DLD1 (cell line): ENCODE results near the gene UNC50.
"Not testable (repeated sequence)": the region's sequence is repeated elsewhere in the genome, so short reads cannot be mapped to it uniquely, and the experiment has no call there.

Source experiments
- in situ Hi-C: cut with HindIII; loops from 2 replicates; pipeline ENCODE4 v1.10.0; 2017; ENCODE audit warnings: low sequenced_read_pairs

UNC50 gene

DNA sequence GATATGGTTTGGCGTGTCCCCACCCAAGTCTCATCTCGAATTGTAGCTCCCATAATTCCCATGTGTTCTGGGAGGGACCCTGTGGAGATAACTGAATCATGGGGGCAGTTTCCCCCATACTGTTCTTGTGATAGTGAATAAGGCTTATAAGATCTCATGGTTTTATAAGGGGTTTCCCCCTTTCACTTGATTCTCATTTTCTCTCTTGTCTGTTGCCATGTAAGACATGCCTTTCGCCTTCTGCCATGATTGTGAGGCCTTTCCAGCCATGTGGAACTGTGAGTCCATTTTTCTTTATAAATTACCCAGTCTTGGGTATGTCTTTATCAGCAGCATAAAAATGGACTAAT lies 51.1 kb downstream of the UNC50 start:
- in situ Hi-C loops = not testable (repeated sequence)

DNA sequence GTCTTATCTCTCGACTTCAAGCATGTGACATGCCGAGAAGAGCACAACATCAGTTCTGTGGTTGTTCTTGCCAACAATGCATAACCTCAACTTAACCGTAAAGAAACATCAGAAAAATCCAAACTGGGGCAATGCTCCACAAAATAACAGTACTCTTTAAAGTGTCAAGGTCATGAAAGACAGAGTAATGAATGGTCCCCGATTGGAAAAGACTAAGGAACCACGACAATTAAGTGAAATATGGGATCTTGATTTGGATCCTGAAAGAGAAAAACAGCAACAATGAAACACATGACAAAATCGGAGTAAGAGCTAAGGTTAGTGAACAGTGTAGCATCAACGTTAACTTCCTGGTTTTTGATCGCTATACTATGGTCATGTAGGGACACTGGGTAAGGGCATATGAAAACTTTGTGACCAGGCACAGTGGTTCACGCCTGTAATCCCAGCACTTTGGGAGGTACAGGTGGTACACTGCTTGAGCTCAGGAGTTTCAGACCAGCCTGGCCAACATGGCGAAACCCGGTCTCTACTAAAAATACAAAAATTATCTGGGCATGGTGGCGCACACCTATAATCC lies 55.2 kb downstream of the UNC50 start:
- in situ Hi-C loops = no loop called here

DNA sequence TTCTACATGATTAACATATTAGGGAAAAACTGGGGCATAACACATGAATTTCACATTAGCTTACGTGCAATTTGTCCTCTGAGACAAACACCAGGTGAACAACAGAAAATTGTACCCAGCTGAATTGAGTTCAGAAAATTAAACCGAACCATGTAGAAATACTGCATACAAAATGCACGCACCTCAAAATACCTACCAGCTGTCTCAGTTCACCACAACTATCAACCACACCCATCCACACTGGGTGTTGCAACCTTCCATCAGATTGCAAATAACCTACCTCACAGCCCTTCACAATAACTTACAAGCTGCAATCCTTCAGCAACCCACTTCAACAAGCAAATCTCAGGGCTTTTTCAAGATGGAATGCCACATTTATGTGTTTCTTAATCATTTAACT lies 55.9 kb downstream of the UNC50 start:
- in situ Hi-C loops = no loop called here

DNA sequence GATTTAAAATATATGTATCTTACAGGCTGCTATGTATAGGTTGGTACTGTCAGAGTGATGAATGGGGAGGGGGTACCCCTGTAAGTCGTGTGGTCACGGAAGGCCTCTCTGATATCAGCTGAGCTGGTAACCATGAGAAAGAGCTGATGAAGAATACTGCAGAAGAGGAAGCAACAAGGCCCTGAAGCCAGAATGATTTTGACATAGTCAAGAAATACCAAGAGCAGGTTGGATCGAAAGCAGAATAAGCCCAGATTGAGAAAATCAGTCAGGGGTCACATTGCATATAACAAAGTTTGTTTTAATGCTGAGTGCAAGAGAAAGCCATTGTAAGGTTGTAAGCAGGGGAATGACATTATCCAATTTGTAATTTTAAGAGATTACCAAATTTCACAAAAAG lies 57.3 kb downstream of the UNC50 start:
- in situ Hi-C loops = no loop called here
